GM12865 (cell line): ENCODE data around the gene ATP6V0C.

Experiments
- DNase-seq: peaks from one replicate; pipeline ENCODE4 v3.0.0; 2010; ENCODE audit warnings: low read depth
- H3K4me3 ChIP-seq: 2 replicates; pipeline ENCODE4 v1.5.1; 2011; ENCODE audit warnings: mild to moderate bottlenecking, low read depth, low read length, control low read depth
- CTCF ChIP-seq: IDR thresholded peaks from 2 replicates; pipeline ENCODE4 v1.5.1; 2011; ENCODE audit warnings: low read length, control low read depth, low read depth, inconsistent platforms; ENCODE audit not compliant: insufficient read depth; ENCODE audit errors: missing control alignments

The ATP6V0C gene

GRCh38 chr16:2505695-2506094 lies 8.1 kb upstream of the ATP6V0C start:
- no peak for TF ChIP-seq CTCF
- no peak overlapping the region for H3K4me3 ChIP-seq
- no peak for DNase-seq

GRCh38 chr16:2507052-2507659 lies 6.6 kb upstream of the ATP6V0C start:
- no peak overlapping the region for H3K4me3 ChIP-seq
- peak; percentile 14 for TF ChIP-seq CTCF
- peak; percentile 79 for DNase-seq

DNA sequence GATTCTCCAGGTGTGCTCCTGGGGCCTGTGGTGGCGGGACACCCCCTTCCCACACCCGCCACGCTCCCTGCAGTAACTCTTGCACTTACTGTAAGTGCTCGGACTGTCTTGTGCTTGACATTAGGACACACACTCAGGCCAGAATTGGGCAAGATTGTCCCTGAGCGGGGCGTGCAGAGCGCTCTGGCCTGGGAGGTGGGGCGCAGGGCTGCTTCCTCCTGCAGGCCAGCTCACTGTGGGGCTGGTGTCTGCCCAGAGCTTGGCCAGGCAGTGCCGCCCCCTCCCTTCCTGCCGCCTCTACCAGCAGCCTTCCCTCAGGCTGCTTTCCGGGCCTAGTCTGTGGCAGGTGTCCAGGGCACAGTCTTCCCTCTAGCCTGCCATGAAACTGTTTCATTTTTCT lies 6.1 kb upstream of the ATP6V0C start:
- H3K4me3 ChIP-seq: no peak overlapping the region
- TF ChIP-seq CTCF: no peak
- no peak for DNase-seq

GRCh38 chr16:2508722-2509400 lies 4.9 kb upstream of the ATP6V0C start:
- H3K4me3 ChIP-seq: no peak overlapping the region
- DNase-seq: no peak
- TF ChIP-seq CTCF: no peak

DNA sequence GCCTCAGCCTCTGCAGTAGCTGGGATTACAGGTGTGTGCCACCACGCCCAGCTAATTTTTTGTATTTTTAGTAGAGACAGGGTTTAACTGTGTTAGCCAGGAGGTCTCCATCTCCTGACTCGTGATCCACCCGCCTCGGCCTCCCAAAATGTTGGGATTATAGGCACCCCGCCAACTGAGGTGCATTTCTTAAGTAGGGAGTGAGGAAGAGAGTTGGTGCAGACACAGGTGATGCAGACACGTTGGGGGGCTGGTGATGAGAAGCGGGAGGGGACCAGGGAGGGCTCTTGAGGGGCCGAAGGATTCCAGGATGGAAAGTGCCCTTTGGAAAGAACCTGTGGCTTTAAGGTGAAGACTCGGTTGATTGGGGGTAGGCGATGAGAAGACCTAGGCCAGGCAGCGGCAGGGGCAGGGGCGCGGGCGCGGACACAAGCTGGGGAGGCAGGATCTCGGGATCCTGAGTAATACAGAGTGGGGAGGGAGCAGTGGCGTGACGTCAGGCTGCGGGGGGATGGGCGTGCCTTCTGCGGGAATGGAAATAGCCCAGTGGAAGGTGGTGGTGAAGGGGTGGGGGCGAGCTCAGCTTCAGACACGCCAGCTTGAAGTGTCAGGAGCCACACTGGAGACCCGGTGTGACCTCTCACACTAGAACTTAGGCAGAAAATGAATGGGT lies 2.5 kb upstream of the ATP6V0C start:
- no peak overlapping the region for H3K4me3 ChIP-seq
- DNase-seq: no peak
- no peak for TF ChIP-seq CTCF

GRCh38 chr16:2511996-2512734 lies 1.6 kb upstream of the ATP6V0C start:
- no peak overlapping the region for H3K4me3 ChIP-seq
- TF ChIP-seq CTCF: no peak
- DNase-seq: no peak
